HG03175 (cell line): ENCODE measurements around the gene RTN4RL1.
"Not testable (repeated sequence)": the region's sequence is repeated elsewhere in the genome, so short reads cannot be mapped to it uniquely, and the experiment has no call there.

Experiments used
- ATAC-seq: cut with Tn5 transposase; IDR thresholded peaks from one replicate; pipeline ENCODE4 v1.9.1; 2021; ENCODE audit warnings: mild to moderate bottlenecking, moderate library complexity; ENCODE audit not compliant: unreplicated experiment

The RTN4RL1 gene

DNA sequence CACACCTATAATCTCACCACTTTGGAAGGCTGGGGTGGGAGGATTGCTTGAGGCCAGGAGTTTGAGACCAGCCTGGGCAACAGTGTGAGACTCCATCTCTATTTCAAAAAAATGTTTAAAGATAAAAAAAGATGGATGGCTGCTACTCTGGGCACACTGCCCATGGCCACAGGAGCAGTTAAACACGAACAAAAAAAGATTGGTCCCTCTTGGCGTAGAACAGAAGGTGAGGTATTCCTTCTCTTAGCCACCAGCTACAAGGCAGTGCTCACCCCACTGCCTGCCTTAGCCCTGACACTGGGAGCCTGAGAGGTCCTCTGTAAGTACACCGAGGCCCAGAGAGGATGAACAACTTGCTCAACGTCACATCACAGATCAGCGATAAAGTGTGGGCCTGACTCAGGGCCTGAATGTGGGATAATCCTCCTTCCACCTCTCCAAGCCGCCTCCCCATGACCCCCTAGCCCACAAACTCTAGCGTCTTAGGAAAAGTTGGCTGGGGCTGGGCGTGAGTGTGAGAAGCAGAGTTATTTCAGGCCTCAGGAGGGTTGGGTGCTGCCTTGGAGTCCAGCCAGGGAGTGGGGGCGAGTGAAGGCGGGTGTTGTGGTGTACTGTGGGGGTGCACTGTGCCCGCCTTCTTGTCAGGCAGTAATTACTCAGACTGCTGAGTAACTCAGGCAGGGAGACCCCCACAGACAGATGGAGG is 2.5 kb upstream of the RTN4RL1 start:
- no peak for ATAC-seq

DNA sequence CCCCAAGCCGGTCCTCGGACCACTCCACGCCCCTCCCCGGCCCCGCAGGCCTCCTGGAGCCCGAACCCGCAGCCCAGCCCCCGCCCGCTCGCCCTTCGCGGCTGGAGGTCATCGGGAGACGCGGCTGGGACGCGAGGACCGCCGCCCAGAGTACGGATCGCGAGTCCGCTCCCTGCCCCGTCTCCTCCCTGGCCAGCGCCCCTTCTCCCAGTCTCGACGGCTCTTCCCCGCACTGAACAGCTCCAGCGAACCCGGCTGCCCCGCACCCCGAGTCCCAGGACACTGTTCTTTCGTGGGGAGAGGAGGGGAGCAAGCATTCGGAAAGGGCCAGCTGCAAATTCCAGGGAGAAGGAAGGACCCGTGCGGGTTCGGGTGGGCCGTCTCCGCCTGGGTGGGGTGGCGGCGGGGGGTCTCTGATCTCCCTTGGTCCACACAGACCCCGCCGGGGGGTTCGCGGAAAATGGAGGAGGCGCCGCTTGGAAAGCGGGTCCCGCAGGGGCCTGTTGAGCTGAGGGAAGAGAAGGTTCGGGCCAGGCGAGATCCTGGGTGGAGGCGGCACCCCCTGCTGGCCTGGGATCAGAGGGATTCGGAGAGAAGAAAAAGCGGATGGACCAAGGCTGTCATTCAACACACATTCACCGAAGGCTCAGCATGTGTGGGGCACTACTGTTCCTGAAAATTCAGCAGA is 632 bp upstream of the RTN4RL1 start:
- ATAC-seq: no peak

- ATAC-seq: no peak
Observed at GRCh38 chr17:2024572-2025219, 438 bp downstream of the RTN4RL1 start.

DNA sequence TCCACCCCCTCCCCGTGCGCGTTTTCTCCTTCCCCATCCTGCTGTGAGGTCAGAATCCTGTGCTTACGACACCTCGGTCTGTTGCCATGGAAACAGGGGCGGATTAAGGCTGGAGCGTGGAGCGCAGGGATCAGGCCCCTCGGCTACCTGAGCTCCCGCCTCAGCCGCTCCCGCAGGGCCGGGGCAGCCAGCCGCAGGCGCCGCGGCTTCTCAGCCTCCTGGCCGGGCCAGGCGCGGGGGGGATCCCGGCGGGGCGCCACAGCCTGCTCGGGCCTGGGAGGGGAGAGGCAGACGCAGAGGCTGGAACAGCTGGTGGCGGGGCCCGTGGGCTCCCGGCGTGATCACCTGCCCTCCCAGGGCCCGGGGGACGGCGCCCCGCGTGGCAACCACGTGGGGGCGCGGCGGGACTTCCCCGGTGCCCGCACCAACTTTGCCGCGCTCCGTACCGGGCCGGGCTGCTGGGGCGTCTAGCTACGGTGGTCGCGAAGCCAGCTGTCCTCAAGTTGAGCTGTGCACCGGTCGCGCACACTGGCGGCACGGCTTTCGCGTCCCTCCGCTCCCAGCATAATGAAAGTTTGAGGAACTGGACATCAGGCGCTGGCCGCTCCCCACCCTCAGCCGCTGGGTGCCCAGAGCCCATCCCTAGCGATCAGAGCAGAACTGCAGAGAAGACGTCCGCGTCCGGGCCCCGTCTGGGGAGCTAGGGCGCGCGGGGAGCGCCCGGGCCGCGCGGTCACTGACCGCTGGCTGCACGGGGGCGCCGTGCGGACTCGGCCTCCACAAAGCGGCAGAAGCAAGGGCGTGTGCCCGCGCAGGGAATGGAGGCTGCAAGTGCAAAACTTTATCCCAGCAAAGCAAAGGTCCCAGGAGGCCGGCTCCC is 1.2 kb downstream of the RTN4RL1 start:
- ATAC-seq: no peak

DNA sequence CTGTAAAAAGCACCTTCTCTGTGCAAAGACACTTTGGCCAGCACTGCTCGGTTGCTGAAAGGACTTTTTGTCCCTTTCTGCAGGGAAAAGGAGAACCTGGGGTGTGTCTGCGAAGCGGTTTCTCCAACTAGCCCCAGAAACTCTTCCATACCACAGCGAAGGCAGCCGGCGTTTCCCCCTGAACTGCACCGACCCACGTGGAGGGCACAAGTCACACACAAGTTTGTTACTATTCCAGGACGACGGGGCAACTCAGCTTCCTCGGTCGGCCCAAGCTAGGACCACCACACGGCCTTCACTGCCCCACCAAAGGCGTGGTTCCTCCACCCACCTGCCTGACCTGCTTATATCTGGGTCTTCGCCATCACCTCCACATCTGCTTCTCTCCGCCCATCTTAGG is 1.9 kb downstream of the RTN4RL1 start:
- no peak for ATAC-seq

DNA sequence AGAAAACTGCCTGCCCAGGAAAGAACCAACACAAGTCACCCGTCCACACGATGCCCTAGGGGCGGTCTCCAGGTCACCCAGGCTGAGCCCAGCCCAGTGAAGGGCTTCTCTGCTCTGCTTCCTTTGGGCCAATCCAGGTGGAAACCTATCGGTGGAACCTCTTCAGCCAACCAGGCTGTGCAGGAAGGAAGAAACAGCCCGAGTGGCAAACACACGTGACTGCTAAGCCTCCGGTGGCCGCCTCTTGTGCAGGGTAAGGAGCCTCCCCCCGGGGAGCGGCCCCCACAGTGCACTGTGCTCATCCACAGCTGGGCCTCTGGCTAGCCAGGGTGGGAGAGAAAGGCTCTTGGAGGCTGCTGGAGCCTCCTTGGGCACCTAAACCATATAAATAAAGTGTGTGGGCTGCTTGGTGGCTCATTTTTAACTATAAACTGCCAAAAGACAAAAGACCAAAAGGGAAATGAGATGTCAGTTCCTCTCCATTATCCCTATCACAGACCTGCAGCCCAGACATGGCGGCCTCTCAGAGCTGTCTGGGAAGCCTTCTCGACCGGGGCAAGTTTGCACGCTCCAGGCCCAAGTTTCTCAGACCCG is 2.4 kb downstream of the RTN4RL1 start:
- no peak for ATAC-seq

DNA sequence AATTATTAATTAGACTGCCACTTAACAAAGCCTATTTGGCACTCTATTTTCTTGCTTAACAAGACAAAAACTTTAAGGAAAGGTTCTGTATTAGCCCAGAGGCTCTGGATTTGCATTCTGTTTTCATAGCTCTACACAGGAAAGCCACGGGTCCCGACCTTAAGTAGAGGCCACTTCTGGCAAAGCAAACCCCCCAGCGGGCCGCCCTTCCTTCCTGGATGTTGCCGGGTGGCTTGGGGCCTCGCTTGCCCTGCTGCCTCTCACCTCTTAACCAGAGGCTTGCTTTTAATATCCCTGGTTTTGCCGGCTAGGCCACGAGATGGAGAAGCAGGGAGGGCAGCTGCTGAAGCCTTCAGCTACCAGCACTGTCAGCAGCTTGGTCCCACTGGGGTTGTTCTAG is 4.4 kb downstream of the RTN4RL1 start:
- no peak for ATAC-seq

DNA sequence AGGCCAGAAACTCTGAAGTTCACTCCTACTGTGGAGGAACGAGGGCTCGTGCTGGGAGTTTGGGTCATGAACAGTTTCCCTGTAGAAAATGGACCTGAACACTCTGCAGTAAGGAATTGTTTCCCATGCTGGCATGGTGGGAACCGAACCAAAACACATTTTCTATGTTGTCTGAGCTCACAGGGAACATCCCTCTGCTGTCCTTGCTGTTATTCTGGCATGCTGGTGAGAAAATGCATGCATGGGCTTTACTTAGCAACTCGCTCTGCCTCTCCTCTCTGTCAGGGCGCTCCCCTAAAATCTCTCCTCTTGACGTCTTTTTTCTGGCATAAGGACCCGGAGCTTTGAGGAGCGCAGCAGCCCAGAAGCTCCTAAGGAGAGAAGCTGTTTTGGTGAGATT is 5.4 kb downstream of the RTN4RL1 start:
- ATAC-seq: no peak

DNA sequence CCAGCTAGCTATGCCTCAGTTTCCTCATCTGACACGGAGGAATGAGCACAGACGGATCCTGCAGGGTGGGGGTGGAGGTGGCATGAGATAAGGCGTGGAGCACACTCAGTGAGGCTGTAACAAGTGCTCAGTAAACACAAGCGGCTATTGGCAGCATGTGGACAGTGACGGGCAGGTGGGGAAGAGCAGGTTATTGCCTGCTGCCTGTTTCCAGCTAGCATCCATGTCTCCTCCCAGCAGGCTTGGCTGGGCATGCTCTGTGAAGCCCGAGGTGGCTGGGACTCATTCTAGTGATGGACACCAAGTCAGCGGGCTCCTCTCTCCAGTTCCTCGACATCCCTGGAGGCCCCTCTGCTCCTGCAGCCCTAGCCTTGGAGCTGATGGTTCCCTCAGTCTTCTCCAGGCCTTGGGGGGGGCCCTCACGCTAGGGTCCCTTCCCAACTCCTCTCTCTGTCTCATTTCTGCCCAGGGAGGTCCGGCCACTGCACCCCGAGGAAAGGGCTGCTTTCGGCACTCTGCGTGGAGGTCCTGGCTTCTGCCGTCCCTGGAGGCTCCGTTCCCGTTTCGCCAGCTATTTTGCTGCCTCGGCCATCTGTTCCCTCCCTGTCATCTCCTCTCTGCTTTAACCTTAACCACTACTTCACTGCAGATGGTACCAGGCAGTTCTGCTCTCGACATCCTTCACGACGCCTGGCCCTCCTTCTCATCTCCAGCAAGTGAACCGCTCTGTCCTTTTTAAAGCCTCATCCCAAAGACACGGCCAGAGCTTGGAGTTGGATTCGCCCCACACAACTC is 6.2 kb downstream of the RTN4RL1 start:
- ATAC-seq: no peak

GRCh38 chr17:2017274-2017941 is 7.7 kb downstream of the RTN4RL1 start:
- ATAC-seq: no peak

GRCh38 chr17:2016494-2016893 is 8.6 kb downstream of the RTN4RL1 start:
- ATAC-seq: no peak

- ATAC-seq: no peak
Observed at GRCh38 chr17:2015314-2015713, 9.8 kb downstream of the RTN4RL1 start.

GRCh38 chr17:2013994-2014317 is 11.2 kb downstream of the RTN4RL1 start:
- no peak for ATAC-seq

DNA sequence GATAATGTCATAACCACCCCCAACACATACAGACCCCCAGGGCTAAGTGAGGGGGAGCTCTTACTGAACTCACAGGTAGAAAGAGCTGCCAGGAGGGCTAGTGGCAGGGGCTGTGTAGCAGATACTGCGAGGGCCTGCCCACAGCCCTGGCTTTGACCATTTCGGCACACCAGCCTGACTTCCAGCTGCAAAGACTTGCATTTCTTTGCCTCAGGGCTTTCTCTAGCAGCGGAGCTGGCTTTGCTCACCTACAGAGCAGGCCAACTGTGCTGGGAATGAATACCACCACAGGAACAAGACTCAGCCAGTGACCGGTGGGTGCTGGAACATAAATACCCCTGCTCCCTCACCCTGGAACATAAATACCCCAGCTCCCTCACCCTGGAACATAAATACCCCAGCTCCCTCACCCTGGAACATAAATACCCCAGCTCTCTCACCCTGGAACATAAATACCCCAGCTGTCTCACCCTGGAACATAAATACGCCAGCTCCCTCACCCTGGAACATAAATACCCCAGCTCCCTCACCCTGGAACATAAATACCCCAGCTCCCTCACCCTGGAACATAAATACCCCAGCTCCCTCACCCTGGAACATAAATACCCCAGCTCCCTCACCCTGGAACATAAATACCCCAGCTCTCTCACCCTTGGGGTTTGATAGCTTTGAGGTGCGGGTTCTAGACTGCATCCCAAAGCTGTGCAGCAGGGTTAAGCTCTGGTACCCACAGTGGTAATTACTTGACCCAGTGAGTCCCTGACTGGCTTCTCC is 11.7 kb downstream of the RTN4RL1 start:
- not testable (repeated sequence) for ATAC-seq

- no peak for ATAC-seq
Observed at GRCh38 chr17:2012499-2012898, 12.6 kb downstream of the RTN4RL1 start.

DNA sequence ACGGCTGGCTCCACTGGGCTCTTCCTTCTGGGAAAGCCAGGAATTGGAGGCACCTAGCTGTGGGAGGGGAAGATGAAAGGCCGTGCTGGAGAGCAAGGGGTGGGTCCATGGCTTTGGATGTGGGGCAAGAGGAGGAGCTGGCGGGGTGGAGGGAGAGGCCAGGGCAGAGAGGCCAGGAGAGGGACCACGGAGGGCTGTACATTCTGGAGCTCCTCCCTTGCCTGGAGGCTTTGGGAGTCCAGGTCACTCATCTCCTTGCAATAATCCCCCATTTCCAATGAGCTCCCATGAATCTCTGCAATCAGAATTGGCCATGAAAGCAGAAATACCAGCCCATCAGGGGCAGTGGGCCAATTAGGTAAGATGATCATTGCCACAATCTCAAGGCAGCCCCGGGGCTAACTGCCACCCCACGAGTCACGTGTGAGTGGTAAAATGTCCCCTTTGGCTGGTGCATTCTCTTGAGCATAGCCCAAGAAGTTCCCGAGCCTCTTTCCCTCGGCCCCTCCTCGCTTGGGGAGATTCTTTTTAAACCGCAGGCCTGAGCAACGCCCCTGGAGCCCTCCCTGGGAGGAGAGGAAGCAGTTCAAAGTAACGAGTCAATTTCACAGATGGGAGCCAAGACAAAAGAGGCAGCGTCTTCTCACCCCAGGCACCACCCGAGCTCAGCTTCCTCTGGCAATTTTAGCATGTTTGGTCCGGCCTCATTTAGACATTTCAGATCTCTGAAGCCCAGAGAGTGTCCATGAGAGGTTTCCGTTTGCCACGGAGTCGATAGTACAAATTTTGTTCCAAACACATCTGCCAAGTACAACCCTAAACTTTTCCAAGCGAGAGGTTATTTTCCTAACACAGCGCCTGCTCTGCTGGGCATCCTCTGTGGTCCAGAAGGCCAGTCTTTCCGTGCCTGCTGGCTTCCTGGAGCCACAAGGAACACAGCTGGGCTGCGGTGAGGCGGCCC is 13.4 kb downstream of the RTN4RL1 start:
- no peak for ATAC-seq

- ATAC-seq: no peak
Observed at GRCh38 chr17:2009737-2010136, 15.4 kb downstream of the RTN4RL1 start.
